B cell (primary cell): ENCODE results near the gene VKORC1. TPM values are rescaled to one million over a fixed set of nuclear protein-coding genes. Genes with fewer than 3 reads are reported as not detected.

Experiments
- ATAC-seq: fragments of 200-7000 bp; cut with Tn5 transposase; one replicate; pipeline ENCODE4 v1.10.0; 2021; ENCODE audit warnings: low read depth, mild to moderate bottlenecking, moderate number of reproducible peaks, moderate library complexity
- CTCF ChIA-PET: fragments of 350-600 bp; sonication (Branson Sonifier 250); formaldehyde crosslinking; loops from one replicate; lab custom pipeline; 2021; ENCODE audit warnings: antibody characterized with exemption, inconsistent platforms; lab: Charles Lee
- POLR2A ChIA-PET: fragments of 350-600 bp; sonication (Branson Sonifier 250); formaldehyde crosslinking; loops from one replicate; lab custom pipeline; 2021; ENCODE audit warnings: antibody characterized with exemption; lab: Charles Lee
- DNase-seq: peaks from one replicate; pipeline ENCODE4 v3.0.0; 2013
- H2AFZ ChIP-seq: 2 replicates; pipeline ENCODE4 v1.6.1; 2012; ENCODE audit warnings: mild to moderate bottlenecking, low read depth, low read length; ENCODE audit not compliant: insufficient read depth, poor library complexity, severe bottlenecking
- H3K27ac ChIP-seq, 2 donors: 1 replicate in 1 of 2; 2 replicates in 1 of 2; pipeline ENCODE4 v1.5.1; 2012 to 2013; ENCODE audit warnings: low read length in 2 of 2, mild to moderate bottlenecking in 2 of 2, moderate library complexity in 1 of 2
- H3K27me3 ChIP-seq, 4 experiments: fragments of 200-600 bp in 1 of 4; sonication (generic) in 1 of 4; replicated peaks in 1 of 4; 1 replicate in 2 of 4; 2 replicates in 2 of 4; pipeline versions ENCODE4 v1.6.1 to v1.7.0; 2013 to 2016; ENCODE audit warnings: low read length in 3 of 4, mild to moderate bottlenecking in 2 of 4, mixed read lengths in 1 of 4, moderate library complexity in 1 of 4; ENCODE audit not compliant: insufficient read depth in 4 of 4, control insufficient read depth in 3 of 4; ENCODE audit errors: control extremely low read depth in 1 of 4
- H3K36me3 ChIP-seq, 2 experiments: replicated peaks in 1 of 2; 1 replicate in 1 of 2; 2 replicates in 1 of 2; pipeline versions ENCODE4 v1.6.1 to v1.7.1; 2013; ENCODE audit warnings: low read length in 1 of 2; ENCODE audit not compliant: insufficient read depth in 2 of 2, control insufficient read depth in 1 of 2; ENCODE audit errors: control extremely low read depth in 1 of 2, extremely low read depth in 1 of 2
- H3K4me1 ChIP-seq, 2 donors: fragments of 200-600 bp in 1 of 2; sonication (generic) in 1 of 2; 1 replicate in 1 of 2; 2 replicates in 1 of 2; pipeline versions ENCODE4 v1.5.1 to v1.6.1; 2013 to 2017; ENCODE audit warnings: low read length in 2 of 2; ENCODE audit not compliant: control insufficient read depth in 2 of 2, insufficient read depth in 2 of 2
- H3K4me2 ChIP-seq: replicated peaks from 2 replicates; pipeline ENCODE3; 2012; ENCODE audit warnings: mild to moderate bottlenecking, low read depth, low read length; ENCODE audit not compliant: poor library complexity, severe bottlenecking
- H3K4me3 ChIP-seq, 5 experiments: fragments of 200-600 bp in 1 of 5; sonication (generic) in 1 of 5; 1 replicate in 3 of 5; 2 replicates in 2 of 5; pipeline versions ENCODE4 v1.5.1 to v1.7.0; 2011 to 2016; ENCODE audit warnings: low read length in 4 of 5, mild to moderate bottlenecking in 4 of 5, low read depth in 2 of 5, control low read depth in 1 of 5, moderate library complexity in 1 of 5; ENCODE audit not compliant: insufficient read depth in 1 of 5; ENCODE audit errors: control extremely low read depth in 1 of 5, extremely low read depth in 1 of 5
- H3K79me2 ChIP-seq: fragments of 200-600 bp; sonication (generic); one replicate; pipeline ENCODE4 v1.6.0; 2016; ENCODE audit warnings: low read length; ENCODE audit not compliant: control insufficient read depth, insufficient read depth
- H3K9ac ChIP-seq: fragments of 200-600 bp; sonication (generic); 2 replicates; pipeline ENCODE4 v1.6.1; 2017; ENCODE audit warnings: mild to moderate bottlenecking, low read length, moderate library complexity
- H3K9me3 ChIP-seq, 3 donors: one replicate each; pipeline versions ENCODE4 v1.6.1 to v1.7.1; 2013; ENCODE audit warnings: low read length in 2 of 3; ENCODE audit not compliant: control insufficient read depth in 2 of 3, insufficient read depth in 1 of 3; ENCODE audit errors: control extremely low read depth in 1 of 3
- H4K20me1 ChIP-seq: 2 replicates; pipeline ENCODE4 v1.6.0; 2012; ENCODE audit warnings: mild to moderate bottlenecking, low read length; ENCODE audit not compliant: insufficient read depth, control insufficient read depth, poor library complexity, severe bottlenecking
- H3K27ac Mint-ChIP-seq: one replicate; pipeline ENCODE4 v1.8.0; 2021; ENCODE audit warnings: mixed read lengths
- H3K27me3 Mint-ChIP-seq: one replicate; pipeline ENCODE4 v1.8.0; 2021; ENCODE audit warnings: mixed read lengths
- H3K4me1 Mint-ChIP-seq: one replicate; pipeline ENCODE4 v1.8.0; 2021; ENCODE audit warnings: mixed read lengths
- H3K4me3 Mint-ChIP-seq: one replicate; pipeline ENCODE4 v1.8.0; 2021; ENCODE audit warnings: mixed read lengths
- H3K9me3 Mint-ChIP-seq: one replicate; pipeline ENCODE4 v1.8.0; 2022; ENCODE audit warnings: mixed read lengths; ENCODE audit not compliant: insufficient read depth
- EZH2 ChIP-seq: IDR thresholded peaks from 2 replicates; pipeline ENCODE4 v1.6.1; 2012; ENCODE audit warnings: borderline replicate concordance, low read depth, mild to moderate bottlenecking, moderate library complexity, low read length; ENCODE audit not compliant: insufficient read depth, poor library complexity, severe bottlenecking
- WGBS: methylation state at CpG from one replicate; pipeline ENCODE4 v1.1.5; 2013; ENCODE audit warnings: missing lambda C conversion rate; ENCODE audit not compliant: insufficient coverage; 5-methylcytosine and 5-hydroxymethylcytosine counted together
- intact Hi-C: fragments of 100-400 bp; cut with micrococcal nuclease; formaldehyde crosslinking; loops from one replicate; pipeline ENCODE4 v1.10.0; 2022
- polyA plus RNA-seq: library from polyadenylated mRNA; depleted of rRNA; stranded (reverse); fragments of >200 nt; gene quantifications from 2 replicates; pipeline ENCODE4 v1.2.3, GENCODE V29; 2012
- total RNA-seq, 2 donors: library from RNA; stranded (reverse); fragments of 120-200 nt in 1 of 2; gene quantifications; 1 replicate in 1 of 2; 2 replicates in 1 of 2; pipeline versions ENCODE4 v1.2.3 to v1.2.4, GENCODE V29; 2013 to 2022
- TF ChIP-seq, protein P1 (sequence below): fragments of 200-600 bp; IDR thresholded peaks from one replicate; pipeline ENCODE4 v1.8.0; 2022; ENCODE audit warnings: antibody characterized with exemption, mild to moderate bottlenecking

VKORC1 gene
- total and polyA plus RNA-seq, 2 donors (not counting 1 experiment from before 2014, with no cell fraction given) = 31.8 to 45.7 TPM

DNA sequence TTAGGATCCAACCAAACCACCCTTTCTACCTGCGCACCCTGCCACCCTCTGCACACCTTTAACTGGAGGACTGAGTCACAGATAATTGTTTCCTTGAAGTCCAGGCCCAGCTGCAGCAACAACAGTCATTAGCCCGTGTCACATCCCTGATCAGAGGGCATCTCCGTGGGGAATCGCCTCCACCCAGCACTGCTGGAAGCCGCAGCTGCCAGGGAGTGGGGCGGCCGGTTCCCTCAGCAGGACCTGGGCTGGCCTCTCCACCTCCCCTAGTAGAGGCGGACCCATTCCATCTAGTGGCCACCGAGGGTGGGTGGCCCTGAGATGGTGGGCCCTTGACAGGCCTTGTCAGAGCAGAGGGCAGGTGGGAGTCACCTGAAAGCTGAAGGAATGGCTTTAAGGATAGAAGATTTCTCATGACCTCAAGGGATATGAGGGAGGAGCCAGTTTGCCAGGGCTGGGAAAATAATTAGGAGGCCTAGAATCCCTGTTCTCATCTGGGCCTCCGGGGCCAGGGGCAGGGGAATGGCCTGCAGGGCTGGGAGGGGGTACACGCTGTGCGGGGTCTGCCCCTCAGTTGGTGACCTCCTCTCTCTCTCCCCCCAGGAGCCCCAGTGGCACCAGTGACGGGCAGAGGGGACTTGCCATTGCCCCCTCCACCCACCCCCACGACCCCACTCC lies 12.1 kb downstream of the VKORC1 start:
- no peak overlapping the region for H3K27ac Mint-ChIP-seq
- WGBS = 96% methylated on average over 11 of the region's 14 CpGs

More for the DNA sequence above, 12.1 kb downstream of the VKORC1 start:
- Histone ChIP-seq H3K27me3 (no peaks in the 10 kb centered on the region), H3K9me3 (no peaks in the 10 kb centered on the region), H3K9ac (no peak overlapping the region), H4K20me1 (peaks cover 69% of the 10 kb centered on the region), H3K79me2 (peaks cover 60% of the 10 kb centered on the region), H3K4me3 (no peak overlapping the region), H3K36me3 (peaks cover 0 to 54% of the 10 kb centered on the region in 2 experiments), H2AFZ (no peak overlapping the region), H3K4me2 (no peak overlapping the region), H3K4me1 (peaks cover 0 to 4% of the 10 kb centered on the region in 2 donors), H3K27ac (no peak overlapping the region)
- TF ChIP-seq EZH2 = no peak
- TF ChIP-seq, protein P1, sequence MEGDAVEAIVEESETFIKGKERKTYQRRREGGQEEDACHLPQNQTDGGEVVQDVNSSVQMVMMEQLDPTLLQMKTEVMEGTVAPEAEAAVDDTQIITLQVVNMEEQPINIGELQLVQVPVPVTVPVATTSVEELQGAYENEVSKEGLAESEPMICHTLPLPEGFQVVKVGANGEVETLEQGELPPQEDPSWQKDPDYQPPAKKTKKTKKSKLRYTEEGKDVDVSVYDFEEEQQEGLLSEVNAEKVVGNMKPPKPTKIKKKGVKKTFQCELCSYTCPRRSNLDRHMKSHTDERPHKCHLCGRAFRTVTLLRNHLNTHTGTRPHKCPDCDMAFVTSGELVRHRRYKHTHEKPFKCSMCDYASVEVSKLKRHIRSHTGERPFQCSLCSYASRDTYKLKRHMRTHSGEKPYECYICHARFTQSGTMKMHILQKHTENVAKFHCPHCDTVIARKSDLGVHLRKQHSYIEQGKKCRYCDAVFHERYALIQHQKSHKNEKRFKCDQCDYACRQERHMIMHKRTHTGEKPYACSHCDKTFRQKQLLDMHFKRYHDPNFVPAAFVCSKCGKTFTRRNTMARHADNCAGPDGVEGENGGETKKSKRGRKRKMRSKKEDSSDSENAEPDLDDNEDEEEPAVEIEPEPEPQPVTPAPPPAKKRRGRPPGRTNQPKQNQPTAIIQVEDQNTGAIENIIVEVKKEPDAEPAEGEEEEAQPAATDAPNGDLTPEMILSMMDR = no peak
- H3K4me3 Mint-ChIP-seq = no peak overlapping the region
- intact Hi-C loops = no loop called here
- DNase-seq (no peak), ATAC-seq (no peak)
- no peaks in the 10 kb centered on the region for H3K27me3 Mint-ChIP-seq
- ChIA-PET CTCF (no interaction called here), POLR2A (no interaction called here)
- peaks cover 14% of the 10 kb centered on the region for H3K4me1 Mint-ChIP-seq
- no peaks in the 10 kb centered on the region for H3K9me3 Mint-ChIP-seq
